ENCODE results near the gene NOX3.

The NOX3 gene

GRCh38 chr6:155374681-155375080 is 81.0 kb downstream of the NOX3 start:
- no peaks in the 10 kb centered on the region for H3K4me1 ChIP-seq (ENCODE audit: low read length)
- H2AFZ ChIP-seq (ENCODE audit: low read length) = no peak overlapping the region
- no peaks in the 10 kb centered on the region for H3K9me2 ChIP-seq (replicated peaks; ENCODE audit: insufficient read depth, low read length)
- no peak overlapping the region for H3K4me2 ChIP-seq (ENCODE audit: low read depth, low read length)
- H4K20me1 ChIP-seq (ENCODE audit: insufficient read depth, low read length) = no peaks in the 10 kb centered on the region
- no peak overlapping the region for H3K27ac ChIP-seq (ENCODE audit: low read length)
- TF ChIP-seq EZH2 (optimal IDR thresholded peaks at IDR 0.05; ENCODE audit: low read depth, low read length) (no peak), EZH2phosphoT487 (IDR thresholded peaks at IDR 0.05; ENCODE audit: low read length) (no peak), CTCF (IDR thresholded peaks at IDR 0.05; ENCODE audit: low read length) (no peak)
- H3K79me2 ChIP-seq (ENCODE audit: low read length) = no peaks in the 10 kb centered on the region
- H3F3A ChIP-seq (ENCODE audit: insufficient read depth, low read length) = no peaks in the 10 kb centered on the region
- DNase-seq = no peak
- no peaks in the 10 kb centered on the region for H3K9me3 ChIP-seq (replicated peaks; ENCODE audit: insufficient read depth, low read length)
- H3K4me3 ChIP-seq (ENCODE audit: low read length) = no peak overlapping the region
- H3K9ac ChIP-seq (ENCODE audit: low read length) = no peak overlapping the region
- no peaks in the 10 kb centered on the region for H3K36me3 ChIP-seq (replicated peaks; ENCODE audit: insufficient read depth, low read length)
- H3K27me3 ChIP-seq (replicated peaks; ENCODE audit: insufficient read depth, low read length) = no peaks in the 10 kb centered on the region

GRCh38 chr6:155373276-155373675 is 82.4 kb downstream of the NOX3 start:
- no peaks in the 10 kb centered on the region for H3F3A ChIP-seq (ENCODE audit: insufficient read depth, low read length)
- TF ChIP-seq CTCF (IDR thresholded peaks at IDR 0.05; ENCODE audit: low read length) = no peak
- no peak for TF ChIP-seq EZH2 (optimal IDR thresholded peaks at IDR 0.05; ENCODE audit: low read depth, low read length)
- TF ChIP-seq EZH2phosphoT487 (IDR thresholded peaks at IDR 0.05; ENCODE audit: low read length) = no peak
- H3K79me2 ChIP-seq (ENCODE audit: low read length) = no peaks in the 10 kb centered on the region

GRCh38 chr6:155372256-155372655 is 83.4 kb downstream of the NOX3 start:
- H3K27ac ChIP-seq (ENCODE audit: low read length) = no peak overlapping the region
- H3K4me1 ChIP-seq (ENCODE audit: low read length) = no peaks in the 10 kb centered on the region
- no peak overlapping the region for H3K4me2 ChIP-seq (ENCODE audit: low read depth, low read length)
- no peaks in the 10 kb centered on the region for H3K79me2 ChIP-seq (ENCODE audit: low read length)
- no peaks in the 10 kb centered on the region for H3F3A ChIP-seq (ENCODE audit: insufficient read depth, low read length)
- DNase-seq = no peak
- H3K36me3 ChIP-seq (replicated peaks; ENCODE audit: insufficient read depth, low read length) = no peaks in the 10 kb centered on the region
- H4K20me1 ChIP-seq (ENCODE audit: insufficient read depth, low read length) = no peaks in the 10 kb centered on the region
- H2AFZ ChIP-seq (ENCODE audit: low read length) = no peak overlapping the region
- no peaks in the 10 kb centered on the region for H3K9me3 ChIP-seq (replicated peaks; ENCODE audit: insufficient read depth, low read length)
- H3K4me3 ChIP-seq (ENCODE audit: low read length) = no peak overlapping the region
- no peaks in the 10 kb centered on the region for H3K27me3 ChIP-seq (replicated peaks; ENCODE audit: insufficient read depth, low read length)
- TF ChIP-seq CTCF (IDR thresholded peaks at IDR 0.05; ENCODE audit: low read length) = no peak
- no peak for TF ChIP-seq EZH2phosphoT487 (IDR thresholded peaks at IDR 0.05; ENCODE audit: low read length)
- TF ChIP-seq EZH2 (optimal IDR thresholded peaks at IDR 0.05; ENCODE audit: low read depth, low read length) = no peak
- no peak overlapping the region for H3K9ac ChIP-seq (ENCODE audit: low read length)
- no peaks in the 10 kb centered on the region for H3K9me2 ChIP-seq (replicated peaks; ENCODE audit: insufficient read depth, low read length)

More at GRCh38 chr6:155373276-155373675, 82.4 kb downstream of the NOX3 start:
- no peaks in the 10 kb centered on the region for H4K20me1 ChIP-seq (ENCODE audit: insufficient read depth, low read length)
- H3K27ac ChIP-seq (ENCODE audit: low read length) = no peak overlapping the region
- no peaks in the 10 kb centered on the region for H3K4me1 ChIP-seq (ENCODE audit: low read length)
- H3K9me3 ChIP-seq (replicated peaks; ENCODE audit: insufficient read depth, low read length) = no peaks in the 10 kb centered on the region
- no peak overlapping the region for H3K4me2 ChIP-seq (ENCODE audit: low read depth, low read length)
- no peak overlapping the region for H3K9ac ChIP-seq (ENCODE audit: low read length)
- DNase-seq = no peak
- no peaks in the 10 kb centered on the region for H3K27me3 ChIP-seq (replicated peaks; ENCODE audit: insufficient read depth, low read length)
- H3K9me2 ChIP-seq (replicated peaks; ENCODE audit: insufficient read depth, low read length) = no peaks in the 10 kb centered on the region
- H2AFZ ChIP-seq (ENCODE audit: low read length) = no peak overlapping the region
- no peaks in the 10 kb centered on the region for H3K36me3 ChIP-seq (replicated peaks; ENCODE audit: insufficient read depth, low read length)
- no peak overlapping the region for H3K4me3 ChIP-seq (ENCODE audit: low read length)

All from MM.1S (cell line).